Measurements from ENCODE around the gene PDLIM3. TPM values are rescaled to one million over a fixed set of nuclear protein-coding genes. Genes with fewer than 3 reads are reported as not detected.

PDLIM3 gene
- polyA plus RNA-seq, 3 donors, result not detected

DNA sequence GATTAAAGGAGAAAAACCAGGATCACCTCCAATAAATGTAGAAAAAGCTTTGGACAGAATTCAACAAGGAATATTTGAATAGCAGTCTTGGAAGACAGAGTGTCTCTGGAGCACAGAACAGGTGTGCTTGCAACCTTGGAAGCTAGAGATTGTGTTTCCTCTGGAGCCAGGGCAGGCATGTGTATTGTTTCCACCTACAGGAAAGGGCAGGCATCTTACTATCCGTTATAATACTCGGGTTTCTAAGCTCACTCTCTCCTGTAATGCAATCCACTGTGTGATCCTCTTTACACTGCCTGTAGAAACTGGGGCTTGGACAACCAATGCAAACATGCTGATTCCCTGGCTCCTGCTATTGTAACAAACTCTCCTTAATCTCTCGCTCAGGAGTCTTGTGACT lies 78.2 kb downstream of the PDLIM3 start:
- Mint-ChIP-seq H3K36me3 (no peaks in the 10 kb centered on the region), H3K9me3 (no peaks in the 10 kb centered on the region), H3K27ac (no peak overlapping the region), H3K4me3 (no peak overlapping the region), H3K27me3 (ENCODE audit: low read depth in 3 of 3) (peaks cover 11 to 38% (median 19%) of the 10 kb centered on the region in 3 donors), H3K4me1 (no peaks in the 10 kb centered on the region)
- H3K4me2 ChIP-seq (replicated peaks; ENCODE audit: extremely low read depth, low read length, poor library complexity, severe bottlenecking), result no peak overlapping the region
- WGBS (ENCODE audit: insufficient coverage), result 68% methylated on average over 2 of the region's 3 CpGs
- no peak overlapping the region for H3K9ac ChIP-seq (ENCODE audit: insufficient read depth, low read length, poor library complexity, severe bottlenecking)
- intact Hi-C loops (cut with micrococcal nuclease), result no loop called here
- no peaks in the 10 kb centered on the region for H4K20me1 ChIP-seq (ENCODE audit: insufficient read depth, low read length)
- H3K36me3 ChIP-seq (replicated peaks in 1 of 2; ENCODE audit: control insufficient read depth in 1 of 2, insufficient read depth in 2 of 2, low read length in 2 of 2), result no peaks in the 10 kb centered on the region
- TF ChIP-seq, protein P1, sequence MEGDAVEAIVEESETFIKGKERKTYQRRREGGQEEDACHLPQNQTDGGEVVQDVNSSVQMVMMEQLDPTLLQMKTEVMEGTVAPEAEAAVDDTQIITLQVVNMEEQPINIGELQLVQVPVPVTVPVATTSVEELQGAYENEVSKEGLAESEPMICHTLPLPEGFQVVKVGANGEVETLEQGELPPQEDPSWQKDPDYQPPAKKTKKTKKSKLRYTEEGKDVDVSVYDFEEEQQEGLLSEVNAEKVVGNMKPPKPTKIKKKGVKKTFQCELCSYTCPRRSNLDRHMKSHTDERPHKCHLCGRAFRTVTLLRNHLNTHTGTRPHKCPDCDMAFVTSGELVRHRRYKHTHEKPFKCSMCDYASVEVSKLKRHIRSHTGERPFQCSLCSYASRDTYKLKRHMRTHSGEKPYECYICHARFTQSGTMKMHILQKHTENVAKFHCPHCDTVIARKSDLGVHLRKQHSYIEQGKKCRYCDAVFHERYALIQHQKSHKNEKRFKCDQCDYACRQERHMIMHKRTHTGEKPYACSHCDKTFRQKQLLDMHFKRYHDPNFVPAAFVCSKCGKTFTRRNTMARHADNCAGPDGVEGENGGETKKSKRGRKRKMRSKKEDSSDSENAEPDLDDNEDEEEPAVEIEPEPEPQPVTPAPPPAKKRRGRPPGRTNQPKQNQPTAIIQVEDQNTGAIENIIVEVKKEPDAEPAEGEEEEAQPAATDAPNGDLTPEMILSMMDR (IDR thresholded peaks at IDR 0.05), result no peak
- no peak overlapping the region for H3K4me3 ChIP-seq (replicated peaks in 1 of 3; ENCODE audit: low read depth in 2 of 3, low read length in 3 of 3)
- DNase-seq, result no peak
- no peaks in the 10 kb centered on the region for H3K9me3 ChIP-seq (replicated peaks in 1 of 2; ENCODE audit: control insufficient read depth in 1 of 2, insufficient read depth in 1 of 2, low read length in 2 of 2)
- no peaks in the 10 kb centered on the region for H3K79me2 ChIP-seq (ENCODE audit: insufficient read depth, low read length)
- no peak overlapping the region for H3K27ac ChIP-seq (ENCODE audit: low read depth in 1 of 2, low read length in 2 of 2)
- H2AFZ ChIP-seq (ENCODE audit: insufficient read depth, low read depth, low read length, poor library complexity, severe bottlenecking), result no peak overlapping the region
- peaks cover 13 to 25% of the 10 kb centered on the region in 2 donors for H3K27me3 ChIP-seq (ENCODE audit: control insufficient read depth in 2 of 2, insufficient read depth in 2 of 2, low read length in 2 of 2)
- no peaks in the 10 kb centered on the region for H3K4me1 ChIP-seq (ENCODE audit: control insufficient read depth in 1 of 2, insufficient read depth in 2 of 2, low read length in 2 of 2)

DNA sequence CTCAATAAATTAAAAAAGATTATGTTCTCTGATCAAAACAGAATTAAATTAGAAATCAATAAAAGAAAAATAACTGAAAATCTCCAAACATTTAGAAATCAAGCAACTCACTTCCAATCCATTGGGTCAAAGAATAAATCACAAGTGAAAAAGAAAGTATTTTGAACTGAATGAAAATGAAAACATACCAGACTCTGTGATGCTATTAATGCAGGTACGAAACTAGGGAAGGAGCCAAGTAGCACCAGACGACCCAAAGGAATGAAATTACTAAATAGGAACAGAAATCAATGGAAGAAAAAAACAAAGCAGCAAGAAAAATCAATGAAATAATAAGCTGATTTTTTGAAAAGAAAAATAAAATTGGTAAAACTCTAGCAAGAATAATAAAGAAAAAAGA lies 79.2 kb downstream of the PDLIM3 start:
- Histone ChIP-seq H2AFZ (ENCODE audit: insufficient read depth, low read depth, low read length, poor library complexity, severe bottlenecking) (no peak overlapping the region), H4K20me1 (ENCODE audit: insufficient read depth, low read length) (no peaks in the 10 kb centered on the region), H3K9ac (ENCODE audit: insufficient read depth, low read length, poor library complexity, severe bottlenecking) (no peak overlapping the region), H3K9me3 (replicated peaks in 1 of 2; ENCODE audit: control insufficient read depth in 1 of 2, insufficient read depth in 1 of 2, low read length in 2 of 2) (no peaks in the 10 kb centered on the region), H3K36me3 (replicated peaks in 1 of 2; ENCODE audit: control insufficient read depth in 1 of 2, insufficient read depth in 2 of 2, low read length in 2 of 2) (no peaks in the 10 kb centered on the region), H3K27me3 (ENCODE audit: control insufficient read depth in 2 of 2, insufficient read depth in 2 of 2, low read length in 2 of 2) (peaks cover 13 to 27% of the 10 kb centered on the region in 2 donors), H3K4me1 (ENCODE audit: control insufficient read depth in 1 of 2, insufficient read depth in 2 of 2, low read length in 2 of 2) (no peaks in the 10 kb centered on the region), H3K4me3 (replicated peaks in 1 of 3; ENCODE audit: low read depth in 2 of 3, low read length in 3 of 3) (no peak overlapping the region), H3K4me2 (replicated peaks; ENCODE audit: extremely low read depth, low read length, poor library complexity, severe bottlenecking) (no peak overlapping the region), H3K79me2 (ENCODE audit: insufficient read depth, low read length) (no peaks in the 10 kb centered on the region), H3K27ac (ENCODE audit: low read depth in 1 of 2, low read length in 2 of 2) (no peak overlapping the region)
- Mint-ChIP-seq H3K4me3 (no peak overlapping the region), H3K27ac (no peak overlapping the region), H3K36me3 (no peaks in the 10 kb centered on the region), H3K4me1 (no peaks in the 10 kb centered on the region), H3K27me3 (ENCODE audit: low read depth in 3 of 3) (peaks cover 11 to 31% (median 19%) of the 10 kb centered on the region in 3 donors), H3K9me3 (peaks cover 0 to 2% (median 0%) of the 10 kb centered on the region in 7 donors)
- intact Hi-C loops (cut with micrococcal nuclease), result no loop called here
- WGBS (ENCODE audit: insufficient coverage), result no CpG with 5 or more reads among the region's 2 CpGs
- TF ChIP-seq, protein P1 (IDR thresholded peaks at IDR 0.05), result no peak
- no peak for DNase-seq

Other genes starting within 250 kb of the PDLIM3 start
- gene LRP2BP, start 139.6 kb downstream of the PDLIM3 start, polyA plus RNA-seq, result under 1 TPM; 0.04 to 0.10 (median 0.09) TPM
- gene ANKRD37, start 138.7 kb downstream of the PDLIM3 start, polyA plus RNA-seq, result 1 to 10 TPM; 4.2 to 6.5 (median 5.4) TPM
- 10 to 100 TPM in 2 of 3 donors, 1 to 10 TPM in 1; 6.8 to 23.5 (median 13.8) TPM for gene UFSP2, start 109.5 kb downstream of the PDLIM3 start, polyA plus RNA-seq
- not detected for gene CCDC110, start 63.8 kb downstream of the PDLIM3 start, polyA plus RNA-seq

All from CD14-positive monocyte (primary cell).